SK-N-SH treated with all-trans-retinoic acid at 6 μM for 48 hours (cell line): ENCODE results near the gene CYP26A1.

ENCODE experiments used
- ATAC-seq: fragments of 200-7000 bp; cut with Tn5 transposase; 3 replicates; pipeline ENCODE4 v1.9.1; 2020; ENCODE audit warnings: mild to moderate bottlenecking, moderate library complexity
- ARNTL ChIP-seq: fragments of 450-650 bp; formaldehyde crosslinking; IDR thresholded peaks from 2 replicates; pipeline ENCODE4 v1.5.0; 2020; ENCODE audit warnings: low read depth, mild to moderate bottlenecking, moderate library complexity, borderline replicate concordance
- BACH2 ChIP-seq: fragments of 250-450 bp; sonication (Bioruptor Pico); IDR thresholded peaks from 2 replicates; pipeline ENCODE4 v1.9.0; 2021; ENCODE audit warnings: mild to moderate bottlenecking, borderline replicate concordance
- CSDC2 ChIP-seq: fragments of 250-450 bp; sonication (Bioruptor Pico); IDR thresholded peaks from 2 replicates; pipeline ENCODE4 v1.5.0; 2020; ENCODE audit warnings: mild to moderate bottlenecking, moderate library complexity
- CSRNP3 ChIP-seq: fragments of 250-450 bp; sonication (Bioruptor Pico); IDR thresholded peaks from 2 replicates; pipeline ENCODE4 v1.5.1; 2021; ENCODE audit warnings: mild to moderate bottlenecking, moderate library complexity
- ESRRG ChIP-seq: fragments of 250-450 bp; sonication (Bioruptor Pico); IDR thresholded peaks from 2 replicates; pipeline ENCODE4 v1.6.1; 2021; ENCODE audit warnings: mild to moderate bottlenecking
- GLIS3 ChIP-seq: fragments of 250-450 bp; sonication (Bioruptor Pico); IDR thresholded peaks from 2 replicates; pipeline ENCODE4 v1.5.0; 2020; ENCODE audit warnings: mild to moderate bottlenecking, moderate library complexity
- ISL1 ChIP-seq: fragments of 250-450 bp; sonication (Bioruptor Pico); IDR thresholded peaks from 2 replicates; pipeline ENCODE4 v2.1.2; 2022; ENCODE audit warnings: mild to moderate bottlenecking, moderate library complexity
- OSR1 ChIP-seq: fragments of 250-450 bp; sonication (Bioruptor Pico); IDR thresholded peaks from 2 replicates; pipeline ENCODE4 v1.8.0; 2022; ENCODE audit warnings: moderate library complexity, mild to moderate bottlenecking, inconsistent platforms
- PATZ1 ChIP-seq: fragments of 250-450 bp; sonication (Bioruptor Pico); IDR thresholded peaks from 2 replicates; pipeline ENCODE4 v1.8.0; 2020; ENCODE audit warnings: mild to moderate bottlenecking, moderate library complexity, borderline replicate concordance
- PPARA ChIP-seq: fragments of 250-450 bp; sonication (Bioruptor Pico); IDR thresholded peaks from 2 replicates; pipeline ENCODE4 v1.5.0; 2020; ENCODE audit warnings: mild to moderate bottlenecking, borderline replicate concordance
- RARB ChIP-seq: fragments of 250-450 bp; sonication (Bioruptor Pico); IDR thresholded peaks from 2 replicates; pipeline ENCODE4 v1.8.0; 2021; ENCODE audit warnings: mild to moderate bottlenecking, moderate library complexity
- SNAI2 ChIP-seq: fragments of 250-450 bp; sonication (Bioruptor Pico); IDR thresholded peaks from 2 replicates; pipeline ENCODE4 v1.5.0; 2020; ENCODE audit warnings: mild to moderate bottlenecking, moderate library complexity
- TCF4 ChIP-seq: fragments of 250-450 bp; sonication (Bioruptor Pico); IDR thresholded peaks from 2 replicates; pipeline ENCODE4 v1.8.0; 2021; ENCODE audit warnings: mild to moderate bottlenecking, moderate library complexity, borderline replicate concordance
- TOX ChIP-seq: fragments of 250-450 bp; sonication (Bioruptor Pico); IDR thresholded peaks from 2 replicates; pipeline ENCODE4 v1.8.0; 2021; ENCODE audit warnings: mild to moderate bottlenecking, moderate library complexity, borderline replicate concordance
- ZC3H10 ChIP-seq: fragments of 250-450 bp; sonication (Bioruptor Pico); IDR thresholded peaks from 2 replicates; pipeline ENCODE4 v1.5.1; 2021; ENCODE audit warnings: mild to moderate bottlenecking, moderate library complexity
- ZFP3 ChIP-seq: fragments of 250-450 bp; sonication (Bioruptor Pico); IDR thresholded peaks from 2 replicates; pipeline ENCODE4 v1.5.0; 2020; ENCODE audit warnings: mild to moderate bottlenecking, moderate library complexity
- ZFP30 ChIP-seq: fragments of 450-650 bp; formaldehyde crosslinking; IDR thresholded peaks from 2 replicates; pipeline ENCODE4 v1.5.0; 2022; ENCODE audit warnings: mild to moderate bottlenecking, moderate library complexity
- ZNF565 ChIP-seq: fragments of 450-650 bp; formaldehyde crosslinking; conservative IDR thresholded peaks from 2 replicates; pipeline ENCODE4 v1.5.0; 2020; ENCODE audit warnings: low read depth, mild to moderate bottlenecking, moderate library complexity
- ZNF70 ChIP-seq: fragments of 450-650 bp; formaldehyde crosslinking; IDR thresholded peaks from 2 replicates; pipeline ENCODE4 v1.5.0; 2020; ENCODE audit warnings: mild to moderate bottlenecking, moderate library complexity
- ZNF8 ChIP-seq: fragments of 450-650 bp; formaldehyde crosslinking; IDR thresholded peaks from 2 replicates; pipeline ENCODE4 v1.5.0; 2020; ENCODE audit warnings: mild to moderate bottlenecking, moderate library complexity
- TF ChIP-seq, protein P1 (sequence below): fragments of 250-450 bp; sonication (Bioruptor Pico); IDR thresholded peaks from 2 replicates; pipeline ENCODE4 v1.8.0; 2021; ENCODE audit warnings: low read depth, mild to moderate bottlenecking, moderate library complexity, borderline replicate concordance
- TF ChIP-seq, protein P2 (sequence below): fragments of 250-450 bp; sonication (Bioruptor Pico); IDR thresholded peaks from 2 replicates; pipeline ENCODE4 v1.5.1; 2020; ENCODE audit warnings: low read depth, mild to moderate bottlenecking, moderate library complexity

Gene CYP26A1

GRCh38 chr10:93091960-93092359, 18.3 kb downstream of the CYP26A1 start:
- TF ChIP-seq TOX (CRISPR knock-in tag) = no peak
- no peak for TF ChIP-seq ZC3H10 (CRISPR knock-in tag)
- no peak for TF ChIP-seq CSRNP3 (CRISPR knock-in tag)
- TF ChIP-seq ZNF565 (CRISPR knock-in tag) = no peak
- TF ChIP-seq ZFP30 (CRISPR knock-in tag) = no peak
- no peak for TF ChIP-seq TCF4 (CRISPR knock-in tag)
- TF ChIP-seq ZNF8 (CRISPR knock-in tag) = no peak
- TF ChIP-seq ESRRG = no peak
- no peak for TF ChIP-seq CSDC2 (CRISPR knock-in tag)
- no peak for TF ChIP-seq SNAI2 (CRISPR knock-in tag)
- TF ChIP-seq, protein P1, sequence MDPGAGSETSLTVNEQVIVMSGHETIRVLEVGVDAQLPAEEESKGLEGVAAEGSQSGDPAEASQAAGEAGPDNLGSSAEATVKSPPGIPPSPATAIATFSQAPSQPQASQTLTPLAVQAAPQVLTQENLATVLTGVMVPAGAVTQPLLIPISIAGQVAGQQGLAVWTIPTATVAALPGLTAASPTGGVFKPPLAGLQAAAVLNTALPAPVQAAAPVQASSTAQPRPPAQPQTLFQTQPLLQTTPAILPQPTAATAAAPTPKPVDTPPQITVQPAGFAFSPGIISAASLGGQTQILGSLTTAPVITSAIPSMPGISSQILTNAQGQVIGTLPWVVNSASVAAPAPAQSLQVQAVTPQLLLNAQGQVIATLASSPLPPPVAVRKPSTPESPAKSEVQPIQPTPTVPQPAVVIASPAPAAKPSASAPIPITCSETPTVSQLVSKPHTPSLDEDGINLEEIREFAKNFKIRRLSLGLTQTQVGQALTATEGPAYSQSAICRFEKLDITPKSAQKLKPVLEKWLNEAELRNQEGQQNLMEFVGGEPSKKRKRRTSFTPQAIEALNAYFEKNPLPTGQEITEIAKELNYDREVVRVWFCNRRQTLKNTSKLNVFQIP (CRISPR knock-in tag) = no peak
- no peak for TF ChIP-seq ZFP3
- TF ChIP-seq RARB (CRISPR knock-in tag) = no peak
- TF ChIP-seq OSR1 = no peak
- TF ChIP-seq, protein P2, sequence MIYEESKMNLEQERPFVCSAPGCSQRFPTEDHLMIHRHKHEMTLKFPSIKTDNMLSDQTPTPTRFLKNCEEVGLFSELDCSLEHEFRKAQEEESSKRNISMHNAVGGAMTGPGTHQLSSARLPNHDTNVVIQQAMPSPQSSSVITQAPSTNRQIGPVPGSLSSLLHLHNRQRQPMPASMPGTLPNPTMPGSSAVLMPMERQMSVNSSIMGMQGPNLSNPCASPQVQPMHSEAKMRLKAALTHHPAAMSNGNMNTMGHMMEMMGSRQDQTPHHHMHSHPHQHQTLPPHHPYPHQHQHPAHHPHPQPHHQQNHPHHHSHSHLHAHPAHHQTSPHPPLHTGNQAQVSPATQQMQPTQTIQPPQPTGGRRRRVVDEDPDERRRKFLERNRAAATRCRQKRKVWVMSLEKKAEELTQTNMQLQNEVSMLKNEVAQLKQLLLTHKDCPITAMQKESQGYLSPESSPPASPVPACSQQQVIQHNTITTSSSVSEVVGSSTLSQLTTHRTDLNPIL (CRISPR knock-in tag) = no peak
- TF ChIP-seq GLIS3 = no peak
- TF ChIP-seq ARNTL (CRISPR knock-in tag) = no peak
- no peak for TF ChIP-seq PPARA (CRISPR knock-in tag)
- no peak for ATAC-seq

- no peak for ATAC-seq
- TF ChIP-seq PATZ1 (CRISPR knock-in tag) = no peak
- no peak for TF ChIP-seq PPARA (CRISPR knock-in tag)
- no peak for TF ChIP-seq ZNF8 (CRISPR knock-in tag)
- no peak for TF ChIP-seq ZC3H10 (CRISPR knock-in tag)
- no peak for TF ChIP-seq ZNF70 (CRISPR knock-in tag)
- TF ChIP-seq, protein P1 (CRISPR knock-in tag) = no peak
- no peak for TF ChIP-seq ISL1
- no peak for TF ChIP-seq TCF4 (CRISPR knock-in tag)
- no peak for TF ChIP-seq BACH2
- no peak for TF ChIP-seq ZNF565 (CRISPR knock-in tag)
Observed at GRCh38 chr10:93095225-93095624, 21.5 kb downstream of the CYP26A1 start.

- no peak for TF ChIP-seq ZNF565 (CRISPR knock-in tag)
- TF ChIP-seq ARNTL (CRISPR knock-in tag) = no peak
- TF ChIP-seq, protein P1 (CRISPR knock-in tag) = no peak
- no peak for TF ChIP-seq OSR1
- TF ChIP-seq PPARA (CRISPR knock-in tag) = no peak
- TF ChIP-seq ZNF8 (CRISPR knock-in tag) = no peak
- TF ChIP-seq ISL1 = no peak
- TF ChIP-seq CSDC2 (CRISPR knock-in tag) = no peak
- TF ChIP-seq TCF4 (CRISPR knock-in tag) = no peak
- TF ChIP-seq ZNF70 (CRISPR knock-in tag) = no peak
- TF ChIP-seq TOX (CRISPR knock-in tag) = no peak
- ATAC-seq = no peak
Observed at GRCh38 chr10:93096901-93097300, 23.2 kb downstream of the CYP26A1 start.
